Left ventricle myocardium inferior (tissue), 1 donor: ENCODE measurements around the gene NTHL1. TPM values are rescaled to one million over a fixed set of nuclear protein-coding genes. Genes with fewer than 3 reads are reported as not detected.

Experiments used
- DNase-seq: peaks from one replicate; pipeline ENCODE4 v3.0.0-alpha.2; 2020
- H3K27ac ChIP-seq: fragments of 200-600 bp; replicated peaks from 2 replicates; pipeline ENCODE4 v1.8.0; 2021
- H3K27me3 ChIP-seq: fragments of 200-600 bp; 2 replicates; pipeline ENCODE4 v1.8.0; 2021; ENCODE audit warnings: low read depth
- H3K36me3 ChIP-seq: fragments of 200-600 bp; 2 replicates; pipeline ENCODE4 v1.8.0; 2021
- H3K4me1 ChIP-seq: fragments of 200-600 bp; 2 replicates; pipeline ENCODE4 v1.8.0; 2021
- H3K4me3 ChIP-seq: fragments of 200-600 bp; 2 replicates; pipeline ENCODE4 v1.8.0; 2021; ENCODE audit warnings: mild to moderate bottlenecking, moderate library complexity
- H3K9me3 ChIP-seq: fragments of 200-600 bp; replicated peaks from 2 replicates; pipeline ENCODE4 v1.8.0; 2021
- CTCF ChIP-seq: fragments of 200-600 bp; IDR thresholded peaks from 2 replicates; pipeline ENCODE4 v1.8.0; 2021; ENCODE audit warnings: antibody characterized with exemption, mild to moderate bottlenecking, borderline replicate concordance
- intact Hi-C: fragments of 100-400 bp; cut with micrococcal nuclease; formaldehyde crosslinking; loops from one replicate; pipeline ENCODE4 v1.11.0; 2022
- total RNA-seq: library from RNA; stranded (reverse); fragmentation: NEBNext Ultra II Directional; extraction: Animal tissue kit (Norgen Biotek cat#: 25700); gene quantifications from one replicate; pipeline ENCODE4 v1.2.1, GENCODE V29; 2021
- donor health status: DM: no; HTN: yes; CAD: no; lungs with severe emphysema.

Gene NTHL1
- total RNA-seq, 1 donor from 2014 or later, result 21.7 TPM

- peaks cover 96% of the 10 kb centered on the region for H3K4me1 ChIP-seq
- peak overlapping the region; percentile 72 for H3K4me3 ChIP-seq
- no peaks in the 10 kb centered on the region for H3K9me3 ChIP-seq
- no peaks in the 10 kb centered on the region for H3K27me3 ChIP-seq
- peak overlapping the region; percentile 96 for H3K27ac ChIP-seq
- H3K36me3 ChIP-seq, result peaks cover 38% of the 10 kb centered on the region
- DNase-seq, result peak; percentile 58
- no peak for TF ChIP-seq CTCF
- intact Hi-C loops, result no loop called here
These were observed 9.0 kb downstream of the NTHL1 start for GRCh38 chr16:2038382-2039231.

GRCh38 chr16:2037647-2038381 is 9.8 kb downstream of the NTHL1 start:
- no peak for DNase-seq
- TF ChIP-seq CTCF, result no peak
- Histone ChIP-seq H3K27ac (peak overlapping the region; percentile 96), H3K4me3 (peak overlapping the region; percentile 72), H3K27me3 (no peaks in the 10 kb centered on the region), H3K36me3 (peaks cover 38% of the 10 kb centered on the region), H3K4me1 (peaks cover 96% of the 10 kb centered on the region), H3K9me3 (no peaks in the 10 kb centered on the region)
- intact Hi-C loops, result no loop called here

- TF ChIP-seq CTCF, result no peak
- H3K27ac ChIP-seq, result peak overlapping the region; percentile 96
- DNase-seq, result no peak
- H3K4me1 ChIP-seq, result peaks cover 96% of the 10 kb centered on the region
- H3K27me3 ChIP-seq, result no peaks in the 10 kb centered on the region
- no peaks in the 10 kb centered on the region for H3K9me3 ChIP-seq
- intact Hi-C loops, result no loop called here
- H3K4me3 ChIP-seq, result peak overlapping the region; percentile 72
- peaks cover 38% of the 10 kb centered on the region for H3K36me3 ChIP-seq
These were observed 10.5 kb downstream of the NTHL1 start for GRCh38 chr16:2037115-2037514.

GRCh38 chr16:2036200-2036966 is 11.3 kb downstream of the NTHL1 start:
- peak overlapping the region; percentile 96 for H3K27ac ChIP-seq
- H3K36me3 ChIP-seq, result peaks cover 38% of the 10 kb centered on the region
- peaks cover 91% of the 10 kb centered on the region for H3K4me1 ChIP-seq
- H3K9me3 ChIP-seq, result no peaks in the 10 kb centered on the region
- H3K27me3 ChIP-seq, result no peaks in the 10 kb centered on the region
- intact Hi-C loops, result no loop called here
- no peak for TF ChIP-seq CTCF
- no peak for DNase-seq
- H3K4me3 ChIP-seq, result peak overlapping the region; percentile 72
